GM12878 (cell line): ENCODE measurements around the gene OPRL1. TPM values are rescaled to one million over a fixed set of nuclear protein-coding genes. Genes with fewer than 3 reads are reported as not detected.

Source experiments
- ATF2 ChIP-seq: IDR thresholded peaks from 2 replicates; pipeline ENCODE4 v1.6.1; 2012; ENCODE audit warnings: low read length, inconsistent platforms
- ATF3 ChIP-seq: IDR thresholded peaks from 2 replicates; pipeline ENCODE4 v1.6.1; 2011; ENCODE audit warnings: low read depth, mild to moderate bottlenecking, low read length, moderate library complexity, borderline replicate concordance; ENCODE audit errors: extremely low read depth
- BCL3 ChIP-seq: IDR thresholded peaks from 2 replicates; pipeline ENCODE4 v1.6.1; 2011; ENCODE audit warnings: borderline replicate concordance, low read depth, mild to moderate bottlenecking, moderate library complexity, low read length; ENCODE audit not compliant: insufficient read depth, poor library complexity, severe bottlenecking
- BCLAF1 ChIP-seq: fragments of 450-650 bp; IDR thresholded peaks from 2 replicates; pipeline ENCODE4 v1.6.1; 2017; ENCODE audit warnings: antibody characterized with exemption, mild to moderate bottlenecking, moderate library complexity
- BHLHE40 ChIP-seq, 2 experiments: fragments of 450-650 bp in 1 of 2; IDR thresholded peaks; 2 replicates each; pipeline ENCODE4 v1.6.1; 2011 to 2017; ENCODE audit warnings: low read depth in 2 of 2, borderline replicate concordance in 1 of 2, improper control_type of control experiment in 1 of 2, low read length in 1 of 2, mild to moderate bottlenecking in 1 of 2
- CBX3 ChIP-seq: fragments of 200-600 bp; sonication (generic); IDR thresholded peaks from 2 replicates; pipeline ENCODE4 v1.6.1; 2016; ENCODE audit warnings: low read depth, borderline replicate concordance
- E2F8 ChIP-seq: fragments of 450-650 bp; IDR thresholded peaks from 2 replicates; pipeline ENCODE4 v1.6.1; 2018; ENCODE audit warnings: mild to moderate bottlenecking, low read depth, moderate library complexity; ENCODE audit not compliant: partially characterized antibody
- EZH2 ChIP-seq: IDR thresholded peaks from 2 replicates; pipeline ENCODE4 v1.6.1; 2012; ENCODE audit warnings: low read depth, mild to moderate bottlenecking, control low read depth, inconsistent platforms, low read length, borderline replicate concordance; ENCODE audit not compliant: control insufficient read depth
- HDGF ChIP-seq: fragments of 450-650 bp; IDR thresholded peaks from 2 replicates; pipeline ENCODE4 v1.6.1; 2016; ENCODE audit warnings: antibody characterized with exemption
- PAX8 ChIP-seq: fragments of 450-650 bp; IDR thresholded peaks from 2 replicates; pipeline ENCODE4 v1.6.1; 2017; ENCODE audit warnings: mild to moderate bottlenecking, moderate library complexity
- PRDM15 ChIP-seq: fragments of 450-650 bp; formaldehyde crosslinking; IDR thresholded peaks from 2 replicates; pipeline ENCODE4 v1.4.0; 2020; ENCODE audit warnings: mild to moderate bottlenecking, moderate library complexity
- RFX5 ChIP-seq: IDR thresholded peaks from 2 replicates; pipeline ENCODE4 v1.6.1; 2011; ENCODE audit warnings: low read depth, low read length, improper control_type of control experiment
- SIN3A ChIP-seq: IDR thresholded peaks from 2 replicates; pipeline ENCODE4 v1.6.1; 2012; ENCODE audit warnings: low read depth, low read length, improper control_type of control experiment
- TCF3 ChIP-seq: IDR thresholded peaks from 2 replicates; pipeline ENCODE4 v1.6.1; 2012; ENCODE audit warnings: low read depth, mild to moderate bottlenecking, low read length, borderline replicate concordance; ENCODE audit not compliant: insufficient read depth
- YBX1 ChIP-seq: fragments of 450-650 bp; IDR thresholded peaks from 2 replicates; pipeline ENCODE4 v1.6.1; 2016; ENCODE audit warnings: antibody characterized with exemption
- polyA plus RNA-seq, 11 experiments: library from polyadenylated mRNA; depleted of rRNA in 4 of 11; unstranded in 6 of 11; stranded (reverse) in 5 of 11; fragments of >200 nt; fragmentation: Nextera tagmentation in 4 of 11; fragmentation: Illumina TruSeq in 1 of 11; extraction: Ambion mirVana in 4 of 11; extraction: Trizol in 1 of 11; gene quantifications; 1 replicate in 1 of 11; 2 replicates in 10 of 11; pipeline versions ENCODE4 v1.2.1 to v1.2.3, GENCODE V29; 2011 to 2016; ENCODE audit warnings: inconsistent platforms in 2 of 11, missing spikeins in 2 of 11, low read depth in 1 of 11
- total RNA-seq, 4 experiments: library from RNA; depleted of rRNA in 3 of 4; stranded (reverse); fragments of >200 nt in 3 of 4; fragmentation: Illumina TruSeq in 1 of 4; extraction: Trizol in 1 of 4; gene quantifications; 2 replicates each; pipeline versions ENCODE4 v1.2.1 to v1.2.3, GENCODE V29; 2013 to 2021

OPRL1 gene
- total and polyA plus RNA-seq, 10 of the 15 experiments (the other 5 are each of a cell fraction or from before 2014, with no cell fraction given): 0.04 to 0.41 (median 0.24) TPM; not detected in 1

- no peak for TF ChIP-seq HDGF
- no peak for TF ChIP-seq CBX3
- TF ChIP-seq BHLHE40 (IDR thresholded peaks at IDR 0.05; ENCODE audit: borderline replicate concordance in 1 of 2, low read depth in 2 of 2, low read length in 1 of 2): peak in 1 of 2 experiments; percentile 11; a peak in 2 of 4 replicates
- TF ChIP-seq E2F8: no peak
- no peak for TF ChIP-seq PRDM15 (CRISPR knock-in tag)
- no peak for TF ChIP-seq ATF3
- no peak for TF ChIP-seq EZH2
- TF ChIP-seq BCL3: peak; percentile 51
- TF ChIP-seq YBX1: no peak
- no peak for TF ChIP-seq ATF2
- no peak for TF ChIP-seq RFX5
- TF ChIP-seq PAX8: no peak
- TF ChIP-seq SIN3A: no peak
- no peak for TF ChIP-seq BCLAF1
- TF ChIP-seq TCF3: no peak
Measured at GRCh38 chr20:64037498-64038213, 42.2 kb upstream of the OPRL1 start (continued).
